GM19397 (cell line): ENCODE results near the gene APP.
"Not testable (repeated sequence)": the region's sequence is repeated elsewhere in the genome, so short reads cannot be mapped to it uniquely, and the experiment has no call there.

Experiments used
- ATAC-seq: cut with Tn5 transposase; IDR thresholded peaks from one replicate; pipeline ENCODE4 v1.9.1; 2021; ENCODE audit warnings: mild to moderate bottlenecking, moderate library complexity; ENCODE audit not compliant: unreplicated experiment

APP gene

DNA sequence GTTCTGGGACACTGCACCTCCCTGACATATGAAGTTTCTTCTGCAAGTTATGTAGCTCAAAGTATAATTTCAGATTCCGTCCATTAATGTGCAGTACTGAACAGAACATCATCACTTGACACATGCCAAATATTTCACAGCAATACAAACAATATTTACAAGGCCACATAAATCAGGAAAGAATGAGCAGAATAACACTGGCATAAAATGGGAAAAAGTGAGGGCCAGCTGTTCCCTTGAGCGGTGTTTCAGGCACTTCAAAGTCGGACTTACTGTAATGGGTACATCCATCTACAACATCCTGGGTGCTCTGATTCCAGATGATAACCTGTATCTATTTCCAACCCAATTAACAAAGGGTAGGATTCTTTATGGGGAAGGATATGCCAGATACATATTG is 217.4 kb downstream of the APP start:
- ATAC-seq: no peak

DNA sequence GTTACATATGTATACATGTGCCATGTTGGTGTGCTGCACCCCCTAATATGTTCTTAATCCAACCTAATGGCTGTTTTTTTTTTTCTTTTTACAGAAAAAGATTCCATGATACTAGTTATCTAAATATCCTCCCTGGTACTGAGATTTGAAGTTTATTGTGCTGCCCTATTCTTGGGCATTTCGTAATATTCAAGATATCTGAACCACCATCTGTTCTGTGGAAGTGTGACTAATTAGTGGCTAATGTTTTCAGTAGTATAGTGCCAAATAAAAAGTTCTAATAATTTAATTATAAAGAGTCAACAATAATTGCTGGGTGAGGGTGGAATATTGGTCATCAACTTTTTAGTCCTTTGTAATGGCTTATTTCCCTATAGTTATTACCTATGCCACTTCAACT is 218.3 kb downstream of the APP start:
- no peak for ATAC-seq

DNA sequence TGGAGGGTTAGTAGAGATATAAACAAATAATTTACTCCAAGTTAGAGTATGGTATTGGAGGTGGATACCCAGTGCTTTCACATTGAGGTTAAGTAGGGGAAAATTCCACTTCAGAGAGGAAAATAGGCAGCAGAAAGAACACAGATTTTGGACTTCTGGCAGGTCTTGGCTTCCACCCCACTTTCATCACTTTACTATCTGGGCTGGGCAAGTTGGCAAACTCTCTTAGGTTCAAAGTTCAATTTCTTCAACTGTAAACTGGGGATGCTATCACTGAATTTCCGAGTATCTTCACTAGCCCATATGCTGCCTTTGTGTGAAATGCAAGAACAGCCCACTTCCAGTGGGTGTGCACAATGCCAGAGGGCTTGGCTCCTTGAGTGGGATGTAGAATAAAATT is 220.9 kb downstream of the APP start:
- no peak for ATAC-seq

DNA sequence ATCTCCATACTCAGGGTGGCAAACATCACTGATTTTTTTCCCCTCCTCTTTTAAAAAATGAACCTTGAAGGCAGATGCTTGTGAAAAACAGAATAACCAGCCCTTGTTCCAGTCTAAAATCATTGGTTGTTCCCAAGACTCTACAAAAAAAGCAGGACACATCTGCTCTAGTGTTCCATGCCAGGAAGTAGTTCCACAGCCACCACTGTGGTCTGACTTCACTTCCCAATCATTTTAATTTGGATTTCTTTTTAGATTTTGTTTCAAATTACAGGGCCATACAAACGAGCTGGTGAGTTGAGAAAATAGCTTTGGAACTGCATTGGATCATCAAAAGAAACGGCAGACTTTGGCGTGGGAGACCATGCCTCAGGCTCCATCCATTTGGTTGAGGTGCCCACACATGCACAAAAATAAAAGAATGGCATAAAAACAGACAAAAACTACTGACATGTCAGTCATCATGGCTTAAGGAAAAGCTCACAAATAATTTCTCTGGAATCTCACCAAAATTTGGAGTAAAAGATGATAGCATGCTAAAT is 225.8 kb downstream of the APP start:
- ATAC-seq: no peak

DNA sequence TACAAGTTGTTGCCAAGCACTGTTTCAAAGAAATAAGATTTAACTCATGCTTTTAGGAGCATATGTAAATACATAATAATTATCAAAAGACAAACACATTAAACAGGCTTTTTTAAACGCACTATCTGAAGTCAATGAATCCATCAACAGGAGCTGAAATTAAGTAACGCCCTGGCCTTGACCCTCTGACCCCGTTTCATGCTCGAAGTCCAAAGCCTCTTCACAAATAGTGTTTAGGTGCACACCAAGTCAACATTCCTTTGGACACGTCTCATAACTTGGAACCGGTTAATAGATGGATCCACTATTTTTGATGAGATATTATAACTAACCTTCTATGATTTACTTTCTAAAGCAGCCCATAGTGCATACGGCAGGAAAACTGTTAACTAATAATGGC is 226.5 kb downstream of the APP start:
- no peak for ATAC-seq

DNA sequence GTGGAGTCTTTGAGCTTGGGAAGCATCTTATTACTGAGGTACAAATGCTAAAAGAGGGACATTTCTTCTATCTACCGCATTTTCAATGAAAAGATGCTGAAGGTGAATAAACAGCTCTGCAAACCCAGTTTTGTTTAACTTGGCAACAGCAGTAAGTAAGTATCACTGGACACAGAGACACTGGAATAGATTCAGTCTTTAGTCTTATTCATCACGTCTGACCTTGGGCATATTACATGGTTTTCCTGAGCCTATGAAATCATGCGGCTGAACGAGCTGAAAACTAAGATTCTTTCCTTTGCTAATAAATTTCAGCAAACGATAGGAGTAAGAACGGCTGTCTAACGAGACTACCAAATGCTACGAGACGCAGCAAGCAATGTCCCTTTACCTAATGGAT is 228.4 kb downstream of the APP start:
- ATAC-seq: no peak

DNA sequence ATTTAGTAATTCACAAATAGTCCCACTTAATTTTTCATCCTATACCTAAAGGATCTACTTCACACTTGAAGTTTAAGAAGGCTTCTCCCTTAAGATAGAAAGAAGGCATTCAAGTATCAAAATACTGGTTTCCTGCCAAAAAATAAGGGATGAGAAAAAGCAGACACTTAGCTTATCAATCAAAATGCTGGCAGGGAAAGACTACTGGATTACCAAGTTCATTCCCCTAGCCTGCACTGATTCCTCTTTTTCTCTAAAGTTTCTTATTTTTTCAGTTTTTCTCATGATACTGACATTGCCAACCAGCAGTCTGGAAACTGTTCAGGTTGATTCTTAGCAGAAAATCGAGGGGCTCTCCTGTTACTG is 231.2 kb downstream of the APP start:
- ATAC-seq: no peak

DNA sequence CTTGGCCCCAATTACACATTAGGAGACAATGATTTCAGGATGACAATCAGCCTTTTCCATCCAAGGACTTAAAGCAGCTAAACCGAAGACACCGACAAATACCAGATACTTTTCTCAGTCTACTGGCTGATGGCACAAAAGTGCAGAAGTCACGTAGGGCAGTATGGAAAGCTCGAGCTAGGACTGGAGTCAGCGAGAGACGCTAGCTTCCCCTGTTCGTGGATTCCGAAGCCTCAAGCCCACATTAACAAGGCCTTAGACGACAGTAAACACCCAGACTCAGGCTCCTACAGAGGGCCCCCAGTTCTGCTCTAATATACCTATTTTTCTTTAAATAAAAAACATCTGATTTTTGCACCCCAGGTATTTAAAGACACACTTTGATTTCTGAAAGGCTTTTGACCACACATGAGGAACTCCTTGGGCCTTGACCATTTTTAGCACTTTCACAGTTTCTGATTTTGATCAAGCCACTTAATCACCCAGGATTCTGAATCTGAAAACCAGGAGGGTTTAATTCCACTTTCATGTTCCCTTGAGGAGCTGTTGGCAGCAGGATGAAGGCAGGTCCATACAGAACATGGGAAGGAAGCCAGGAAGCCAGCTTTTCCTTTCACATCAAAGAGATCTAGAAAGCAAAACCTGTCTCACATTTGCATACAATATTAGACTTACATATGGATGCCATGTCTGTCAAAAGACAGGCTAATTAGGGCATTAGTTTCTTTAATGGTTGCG is 231.7 kb downstream of the APP start:
- no peak for ATAC-seq

DNA sequence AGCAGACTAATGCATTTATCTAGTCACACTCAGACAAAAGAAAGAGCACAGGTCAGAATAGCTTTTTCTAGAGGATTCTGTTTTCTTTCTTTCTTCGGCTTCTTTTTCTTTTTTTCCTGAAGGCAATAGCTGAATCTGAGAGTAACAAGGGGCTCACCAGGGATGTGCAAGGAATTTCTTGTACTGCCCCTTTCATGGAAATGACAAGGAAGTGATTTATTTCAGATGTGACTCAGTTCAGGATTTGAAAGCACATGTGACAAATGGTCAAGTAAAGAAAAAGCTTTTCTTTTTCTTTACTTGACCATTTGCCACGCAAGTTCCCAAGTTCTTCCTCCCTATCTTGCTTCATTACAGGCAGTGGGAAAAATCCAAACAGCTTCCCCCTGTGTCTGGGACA is 233.8 kb downstream of the APP start:
- no peak for ATAC-seq

DNA sequence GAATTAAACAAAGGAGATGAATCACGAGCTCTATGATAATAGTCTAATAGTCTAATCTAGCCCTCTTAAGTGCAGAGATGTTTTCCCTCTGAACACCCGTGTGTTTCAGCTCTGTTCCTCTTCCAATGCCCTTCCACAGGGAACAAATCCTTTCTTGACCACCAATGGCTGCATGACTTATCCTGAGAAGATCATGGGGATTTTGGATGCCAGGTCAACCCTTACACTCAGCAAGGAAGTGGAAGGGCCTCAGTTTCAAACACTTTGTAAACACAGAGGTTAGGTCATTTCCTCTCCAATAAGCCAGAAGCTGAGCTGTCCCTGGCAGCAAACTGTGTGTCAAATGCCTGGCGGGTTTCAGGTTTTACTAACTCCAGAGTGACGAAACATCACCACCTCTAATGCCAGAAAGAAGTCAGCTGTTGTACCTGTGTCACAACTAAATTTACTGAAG is 235.8 kb downstream of the APP start:
- no peak for ATAC-seq

DNA sequence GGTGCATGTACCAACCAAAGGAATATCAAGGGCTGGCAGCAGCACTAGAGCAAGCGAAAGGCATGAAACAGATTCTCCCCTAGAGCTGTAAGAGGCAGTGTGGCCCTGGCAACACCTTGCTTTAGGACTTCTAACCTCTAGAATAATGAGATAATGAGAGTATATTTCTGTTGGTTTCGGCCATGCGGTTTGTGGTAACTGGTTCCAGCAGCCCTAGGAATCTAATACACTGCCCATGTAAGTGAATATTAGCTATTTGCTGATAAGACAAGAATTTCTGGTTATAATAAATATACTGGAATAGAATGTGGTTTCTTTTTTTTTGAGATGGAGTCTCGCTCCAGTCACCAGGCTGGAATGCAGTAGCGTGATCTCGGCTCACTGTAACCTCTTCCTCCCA is 236.4 kb downstream of the APP start:
- ATAC-seq: no peak

DNA sequence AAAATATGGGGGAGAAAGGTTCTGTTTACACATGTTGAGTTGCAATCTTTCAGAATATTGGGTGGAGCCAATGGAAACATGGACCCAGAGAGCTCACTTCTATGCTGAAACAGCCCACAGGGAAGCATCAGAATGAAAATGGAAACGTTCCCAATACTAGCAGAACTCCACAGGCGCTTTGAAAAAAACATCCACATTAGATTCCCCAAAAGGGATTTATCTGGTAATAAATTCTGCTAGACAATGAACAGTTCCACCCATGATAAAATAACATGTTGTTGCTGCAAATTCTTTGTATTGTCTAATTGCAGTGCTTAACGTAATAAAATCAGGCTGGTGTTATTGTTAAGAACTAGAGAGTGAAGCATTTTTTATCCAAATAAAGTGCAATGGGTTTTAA is 238.8 kb downstream of the APP start:
- ATAC-seq: no peak

DNA sequence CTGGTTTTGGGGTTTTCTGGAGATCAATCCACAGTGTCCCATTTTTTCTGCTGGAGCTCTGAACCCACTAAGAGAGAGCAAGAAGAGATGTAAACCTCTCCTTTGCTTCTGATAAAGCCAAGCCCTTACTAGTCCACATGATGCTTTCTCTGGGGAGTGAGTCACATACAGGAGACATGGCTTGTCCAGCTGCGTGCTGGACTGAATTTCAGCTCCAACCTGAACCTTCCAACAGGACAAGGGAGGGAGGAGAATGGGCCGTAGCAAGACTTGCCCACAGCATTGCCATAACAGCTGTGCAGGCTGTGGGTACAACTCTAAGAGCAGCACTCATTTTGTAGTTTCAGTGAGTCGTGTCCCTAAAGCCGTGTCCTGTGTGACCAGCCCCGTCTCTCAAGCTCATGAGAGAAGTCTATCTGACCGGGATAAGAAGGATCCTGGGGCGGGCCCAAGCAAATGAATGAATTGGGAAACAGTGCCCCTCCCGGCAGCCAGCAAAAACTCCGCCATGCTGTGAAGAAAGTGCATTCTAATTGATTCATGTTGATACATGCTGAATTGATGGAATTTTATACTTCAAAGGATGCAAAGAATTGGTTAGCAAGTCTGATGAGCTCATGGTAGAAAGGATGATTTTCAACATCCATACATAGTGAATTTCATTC is 240.6 kb downstream of the APP start:
- no peak for ATAC-seq

DNA sequence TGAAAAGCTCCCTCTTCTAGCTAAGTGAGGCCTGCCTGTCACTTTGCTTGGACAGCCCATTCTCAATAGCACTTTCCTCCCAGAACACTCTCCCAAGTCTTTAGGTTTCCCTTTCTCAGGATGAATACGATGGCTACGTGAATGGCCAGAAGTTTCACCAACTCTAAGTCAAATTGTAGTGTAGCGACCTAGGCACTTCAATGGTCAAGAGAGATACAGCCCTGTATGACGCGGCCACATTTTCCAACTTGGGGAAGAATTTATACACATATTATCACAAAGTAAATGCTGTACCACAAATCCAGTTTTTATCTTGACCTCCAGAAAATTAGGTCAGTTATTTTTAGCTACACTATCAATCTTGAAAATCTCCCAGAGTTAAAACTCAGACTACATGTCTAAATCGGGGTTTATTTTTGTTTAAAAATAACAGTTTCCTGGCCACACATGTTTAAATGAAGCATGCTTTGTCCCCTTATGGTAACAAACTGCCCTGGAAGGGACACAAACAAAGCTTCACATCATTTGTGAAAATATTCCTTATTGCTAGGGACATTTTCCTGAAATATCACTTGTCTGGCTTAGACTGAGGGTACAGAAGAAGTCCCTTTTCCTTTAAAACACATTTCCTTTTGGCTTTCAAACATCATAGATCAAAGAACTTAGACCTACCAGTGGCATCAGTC is 243.2 kb downstream of the APP start:
- ATAC-seq: no peak

DNA sequence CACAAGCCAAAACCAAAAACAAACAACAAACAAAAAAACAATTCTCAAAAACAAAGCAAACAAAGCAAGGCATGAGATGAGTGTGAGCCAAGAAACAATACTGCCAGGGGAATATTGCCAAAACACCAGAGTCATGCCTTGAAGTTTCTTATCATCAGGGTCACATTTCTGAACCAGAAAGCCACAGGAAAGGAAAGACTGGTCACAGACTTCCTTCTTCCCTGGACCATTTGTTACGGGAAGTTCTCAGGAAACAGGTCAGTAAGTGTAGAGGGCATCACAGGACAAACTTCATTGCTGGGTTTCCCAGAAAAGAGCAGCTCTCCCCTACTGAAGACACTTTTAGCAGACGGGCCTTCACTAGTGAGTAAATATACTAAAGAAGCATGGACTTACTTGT is 244.6 kb downstream of the APP start:
- ATAC-seq: no peak

DNA sequence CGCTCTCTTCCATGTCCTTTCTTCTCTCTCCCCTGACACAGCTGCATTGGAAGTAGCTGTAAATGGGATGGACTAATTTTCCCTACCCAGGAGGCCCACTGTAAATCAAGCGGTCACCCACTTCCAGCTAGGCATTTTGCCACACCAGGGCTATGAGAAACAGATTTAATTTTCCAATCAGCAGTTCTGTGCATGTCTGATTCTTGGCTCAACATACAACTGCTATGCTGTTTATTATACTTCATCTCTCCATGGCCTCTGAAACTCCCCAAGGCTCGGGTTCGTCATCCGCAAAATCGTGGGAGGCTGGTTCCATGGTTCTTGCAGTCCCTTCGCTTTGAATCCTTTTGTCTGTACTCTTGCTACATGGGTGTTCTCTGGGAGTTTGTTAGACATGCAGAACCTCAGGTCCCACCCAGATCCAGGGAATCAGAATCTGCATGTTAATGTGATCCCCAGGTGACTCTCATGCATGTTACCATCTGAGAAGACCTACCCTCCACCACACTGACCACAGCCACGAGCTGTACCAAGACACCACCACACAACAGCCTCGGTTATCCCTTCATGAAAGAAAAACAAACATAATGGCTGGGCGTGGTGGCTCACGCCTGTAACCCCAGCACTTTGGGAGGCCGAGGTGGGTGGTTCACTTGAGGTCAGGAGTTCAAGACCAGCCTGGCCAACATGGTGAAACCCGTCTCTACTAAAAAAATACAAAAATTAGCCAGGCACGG is 245.3 kb downstream of the APP start:
- no peak for ATAC-seq

DNA sequence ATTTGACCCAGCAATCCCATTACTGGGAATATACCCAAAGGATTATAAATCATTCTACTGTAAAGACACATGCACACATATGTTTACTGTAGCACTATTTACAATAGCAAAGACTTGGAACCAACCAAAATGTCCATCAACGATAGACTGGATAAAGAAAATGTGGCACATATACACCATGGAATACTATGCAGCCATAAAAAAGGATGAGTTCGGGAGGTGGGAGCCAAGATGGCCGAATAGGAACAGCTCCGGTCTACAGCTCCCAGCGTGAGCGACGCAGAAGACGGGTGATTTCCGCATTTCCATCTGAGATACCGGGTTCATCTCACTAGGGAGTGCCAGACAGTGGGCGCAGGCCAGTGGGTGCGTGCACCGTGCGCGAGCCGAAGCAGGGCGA is 252.4 kb downstream of the APP start:
- not testable (repeated sequence) for ATAC-seq

DNA sequence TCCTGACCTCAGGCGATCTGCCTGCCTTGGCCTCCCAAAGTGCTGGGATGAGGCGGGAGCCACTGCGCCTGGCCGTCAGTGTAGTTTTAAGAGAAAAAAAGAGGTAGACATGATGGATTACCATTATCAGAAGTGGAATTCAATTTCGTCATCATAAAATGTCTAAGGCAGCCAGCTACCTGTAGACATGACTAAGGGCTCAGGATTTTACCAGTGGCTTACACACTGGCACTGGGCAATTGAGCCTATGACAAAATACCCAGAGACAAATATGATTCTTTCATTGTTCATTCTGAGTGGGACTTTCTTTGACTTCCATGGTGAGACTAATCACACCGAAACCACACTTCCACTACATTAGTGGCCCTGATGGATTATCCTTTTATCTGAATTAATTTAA is 254.3 kb downstream of the APP start:
- ATAC-seq: no peak

DNA sequence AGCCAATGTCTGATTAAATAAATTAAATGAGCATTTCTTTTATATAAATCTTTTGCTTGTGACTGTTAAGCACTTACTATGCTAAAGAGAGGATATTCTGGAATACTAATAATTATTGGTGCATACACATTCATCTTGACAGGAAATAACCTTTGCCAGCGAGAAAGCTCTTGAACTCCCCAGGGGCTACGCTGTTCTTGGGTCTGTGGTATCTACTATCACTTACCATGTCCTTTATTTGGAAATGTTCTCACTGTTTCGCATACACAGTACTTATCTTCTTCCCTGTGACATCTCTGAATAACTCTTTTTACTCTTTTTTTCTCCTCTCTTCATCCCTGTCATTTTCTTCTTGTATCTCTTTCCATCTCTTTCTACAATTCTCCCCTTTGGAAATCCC is 257.1 kb downstream of the APP start:
- ATAC-seq: no peak

DNA sequence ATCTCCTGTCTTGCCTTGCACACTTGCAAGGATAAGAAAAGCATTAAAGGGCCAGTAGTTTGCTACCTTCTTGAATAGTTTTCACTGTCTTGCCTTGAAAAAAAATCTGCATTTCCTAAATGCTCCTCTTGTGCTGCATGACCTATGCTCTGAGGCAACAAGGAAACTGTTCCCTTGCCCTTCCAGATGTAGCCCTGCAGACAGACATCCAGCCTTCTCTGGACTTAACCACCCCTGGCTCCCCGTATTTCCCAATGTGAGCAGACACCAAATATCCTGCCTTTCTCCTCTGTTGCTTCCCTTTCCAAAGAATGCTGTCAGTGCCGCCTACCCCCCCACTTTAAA is 258.2 kb downstream of the APP start:
- ATAC-seq: no peak

DNA sequence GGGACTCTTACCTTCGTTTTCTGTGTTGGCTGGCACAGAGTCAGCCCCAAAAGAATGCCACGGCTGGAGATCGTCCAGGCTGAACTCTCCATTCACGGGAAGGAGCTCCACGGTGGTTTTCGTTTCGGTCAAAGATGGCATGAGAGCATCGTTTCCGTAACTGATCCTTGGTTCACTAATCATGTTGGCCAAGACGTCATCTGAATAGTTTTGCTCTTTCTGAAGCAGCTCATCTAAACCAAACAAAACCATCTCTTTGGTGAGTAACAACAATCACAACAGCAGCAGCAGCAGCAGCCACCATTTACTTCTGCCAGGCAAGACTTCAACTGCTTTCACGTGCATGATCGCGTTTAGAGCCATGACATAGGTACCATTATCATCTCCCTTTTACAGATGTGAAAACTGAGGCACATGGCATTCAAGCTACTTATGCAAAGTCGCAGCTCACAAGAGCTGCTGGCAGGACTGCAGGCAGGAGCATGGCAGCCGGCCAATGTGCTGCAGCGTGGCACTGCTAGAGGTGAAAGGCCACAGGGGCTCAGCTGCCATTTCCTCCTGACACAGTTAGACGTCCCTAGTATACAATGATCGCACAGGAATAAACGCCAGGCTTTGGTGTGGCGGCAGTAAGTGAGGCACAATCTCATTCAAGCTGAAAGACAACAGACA is 258.7 kb downstream of the APP start:
- ATAC-seq: no peak
